ENCODE results near the gene C1orf21. TPM values are rescaled to one million over a fixed set of nuclear protein-coding genes. Genes with fewer than 3 reads are reported as not detected.
A peak's percentile ranks its signal among the peaks of the same experiment; 100 is the strongest.

Gene C1orf21
- total RNA-seq, 4 donors from 2014 or later, result 13.1 to 30.6 (median 22.1) TPM

DNA sequence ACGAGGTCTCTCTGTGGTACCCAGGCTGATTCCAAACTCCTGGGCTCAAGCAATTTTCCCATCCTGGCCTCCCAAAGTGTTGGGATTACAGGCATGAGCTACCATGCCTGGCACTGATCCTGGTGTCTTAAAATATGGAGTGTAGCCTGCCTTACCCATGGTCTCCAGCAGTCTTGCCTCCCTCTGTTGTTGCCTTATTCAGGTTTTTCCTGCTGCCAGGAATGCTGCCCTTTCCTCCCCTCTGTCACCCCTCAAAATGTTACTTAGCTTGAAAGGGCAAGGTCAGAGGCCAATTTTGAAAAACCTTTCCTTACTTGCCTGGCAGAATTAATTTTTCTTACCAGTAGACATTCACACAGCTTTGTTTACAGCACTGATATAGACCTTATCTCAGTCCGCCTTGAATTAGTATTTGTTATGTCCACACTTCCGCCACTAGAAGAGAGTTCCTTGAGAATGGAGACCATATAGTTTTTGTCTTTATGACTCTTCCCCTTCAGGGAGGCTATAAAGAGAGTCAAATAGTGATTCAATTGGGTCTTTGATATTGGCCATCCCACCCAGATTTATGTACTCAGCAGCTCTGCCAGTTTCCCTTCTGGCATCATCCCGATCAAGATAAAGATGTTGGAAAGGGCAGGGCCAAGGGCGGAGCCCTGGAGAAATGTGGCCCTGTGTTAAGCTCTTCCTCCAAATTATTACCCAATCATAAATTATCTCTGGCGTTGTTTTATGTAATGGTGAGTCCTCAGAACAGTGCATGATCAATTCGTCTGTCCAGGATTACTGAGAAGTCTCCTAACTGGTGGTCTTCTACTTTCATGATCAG, 38.8 kb downstream of the C1orf21 start:
- Histone ChIP-seq H3K36me3 (no peaks in the 10 kb centered on the region), H3K4me1 (no peaks in the 10 kb centered on the region), H3K27me3 (no peaks in the 10 kb centered on the region), H3K27ac (no peak overlapping the region), H3K4me3 (replicated peaks in 1 of 3) (no peak overlapping the region), H3K9me3 (no peaks in the 10 kb centered on the region)
- intact Hi-C loops (cut with DNase I), result no loop called here
- 91% methylated on average over 7 of the region's 7 CpGs for WGBS, 2 donors
- TF ChIP-seq, protein P1, sequence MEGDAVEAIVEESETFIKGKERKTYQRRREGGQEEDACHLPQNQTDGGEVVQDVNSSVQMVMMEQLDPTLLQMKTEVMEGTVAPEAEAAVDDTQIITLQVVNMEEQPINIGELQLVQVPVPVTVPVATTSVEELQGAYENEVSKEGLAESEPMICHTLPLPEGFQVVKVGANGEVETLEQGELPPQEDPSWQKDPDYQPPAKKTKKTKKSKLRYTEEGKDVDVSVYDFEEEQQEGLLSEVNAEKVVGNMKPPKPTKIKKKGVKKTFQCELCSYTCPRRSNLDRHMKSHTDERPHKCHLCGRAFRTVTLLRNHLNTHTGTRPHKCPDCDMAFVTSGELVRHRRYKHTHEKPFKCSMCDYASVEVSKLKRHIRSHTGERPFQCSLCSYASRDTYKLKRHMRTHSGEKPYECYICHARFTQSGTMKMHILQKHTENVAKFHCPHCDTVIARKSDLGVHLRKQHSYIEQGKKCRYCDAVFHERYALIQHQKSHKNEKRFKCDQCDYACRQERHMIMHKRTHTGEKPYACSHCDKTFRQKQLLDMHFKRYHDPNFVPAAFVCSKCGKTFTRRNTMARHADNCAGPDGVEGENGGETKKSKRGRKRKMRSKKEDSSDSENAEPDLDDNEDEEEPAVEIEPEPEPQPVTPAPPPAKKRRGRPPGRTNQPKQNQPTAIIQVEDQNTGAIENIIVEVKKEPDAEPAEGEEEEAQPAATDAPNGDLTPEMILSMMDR (IDR thresholded peaks at IDR 0.05), result no peak
- no peak for TF ChIP-seq POLR2A (IDR thresholded peaks at IDR 0.05)
- no peak for DNase-seq

DNA sequence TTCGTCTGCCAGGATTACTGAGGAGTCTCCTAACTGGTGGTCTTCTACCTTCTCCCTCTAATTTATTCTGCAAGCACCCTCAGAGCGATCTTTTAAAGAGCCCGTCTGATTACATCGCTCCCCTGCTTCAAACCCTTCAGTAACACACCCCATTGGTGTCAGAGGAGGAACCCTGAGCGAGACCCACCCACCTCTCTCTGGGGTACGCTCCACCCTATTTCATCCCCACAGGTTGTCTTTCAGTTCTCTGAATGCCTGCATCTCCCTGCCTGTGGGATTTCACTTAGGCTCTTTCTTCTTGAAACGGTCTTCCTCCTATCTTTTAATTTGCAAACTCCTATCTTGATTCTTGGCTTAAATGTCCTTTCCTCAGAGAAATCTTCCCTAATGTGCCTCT, 39.4 kb downstream of the C1orf21 start:
- Histone ChIP-seq H3K27ac (no peak overlapping the region), H3K4me3 (replicated peaks in 1 of 3) (no peak overlapping the region), H3K4me1 (no peaks in the 10 kb centered on the region), H3K9me3 (no peaks in the 10 kb centered on the region), H3K27me3 (no peaks in the 10 kb centered on the region), H3K36me3 (no peaks in the 10 kb centered on the region)
- intact Hi-C loops (cut with DNase I), result no loop called here
- DNase-seq, result no peak
- no peak for TF ChIP-seq POLR2A (IDR thresholded peaks at IDR 0.05)
- TF ChIP-seq, protein P1 (IDR thresholded peaks at IDR 0.05), result no peak
- 96 to 99% methylated on average over 7 of the region's 7 CpGs for WGBS, 2 donors

DNA sequence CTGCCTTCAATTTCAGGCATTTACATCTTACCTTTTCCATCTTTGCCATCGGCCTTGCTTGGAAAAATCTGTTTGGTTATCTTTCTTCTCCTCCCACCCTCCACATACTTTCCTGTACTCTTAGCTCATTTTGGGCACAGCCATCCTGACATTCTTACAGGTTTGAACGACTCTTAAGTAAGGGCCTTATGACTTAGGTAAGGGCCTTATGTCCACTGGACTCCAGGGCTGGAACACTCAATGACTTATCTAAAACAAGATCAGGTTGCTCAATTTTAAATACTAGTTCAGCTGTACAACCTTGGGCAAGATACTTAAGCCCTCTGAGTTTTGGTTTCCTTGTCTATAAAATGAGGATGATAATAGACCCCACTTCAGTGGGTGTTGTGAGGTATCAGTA, 40.9 kb downstream of the C1orf21 start:
- intact Hi-C loops (cut with DNase I), result no loop called here
- DNase-seq, result peak; percentile 9 to 23
- 46 to 65% methylated on average over 2 of the region's 2 CpGs for WGBS, 2 donors

DNA sequence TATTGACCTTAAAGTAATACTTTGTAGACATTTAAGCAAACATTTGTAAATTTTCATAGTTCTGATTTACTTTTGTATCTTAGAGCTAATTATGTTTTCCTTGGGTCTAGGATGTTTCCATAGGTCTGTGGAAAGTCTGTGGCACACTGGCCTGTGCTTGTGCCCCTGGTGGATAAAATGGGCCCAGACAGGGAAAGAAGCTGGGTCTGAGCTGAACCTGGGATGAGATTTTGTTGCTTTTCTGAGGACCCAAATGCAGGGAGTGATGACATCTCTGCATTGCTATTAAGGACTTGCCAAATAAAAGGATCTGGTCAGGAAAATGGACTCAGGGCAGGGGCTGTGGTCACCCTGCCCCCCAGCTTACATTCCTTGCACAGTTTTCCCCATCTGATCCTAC, 41.8 kb downstream of the C1orf21 start:
- Histone ChIP-seq H3K27ac (no peak overlapping the region), H3K4me1 (no peaks in the 10 kb centered on the region), H3K4me3 (replicated peaks in 1 of 3) (no peak overlapping the region), H3K36me3 (no peaks in the 10 kb centered on the region), H3K27me3 (no peaks in the 10 kb centered on the region), H3K9me3 (no peaks in the 10 kb centered on the region)
- no peak for DNase-seq
- intact Hi-C loops (cut with DNase I), result no loop called here
- TF ChIP-seq, protein P1 (IDR thresholded peaks at IDR 0.05), result no peak
- TF ChIP-seq POLR2A (IDR thresholded peaks at IDR 0.05), result no peak

More for the DNA sequence above, 40.9 kb downstream of the C1orf21 start:
- no peak for TF ChIP-seq POLR2A (IDR thresholded peaks at IDR 0.05)
- TF ChIP-seq, protein P1 (IDR thresholded peaks at IDR 0.05), result no peak
- no peaks in the 10 kb centered on the region for H3K27me3 ChIP-seq
- no peaks in the 10 kb centered on the region for H3K9me3 ChIP-seq
- H3K27ac ChIP-seq, result no peak overlapping the region
- H3K4me1 ChIP-seq, result no peaks in the 10 kb centered on the region
- H3K36me3 ChIP-seq, result no peaks in the 10 kb centered on the region
- H3K4me3 ChIP-seq (replicated peaks in 1 of 3), result no peak overlapping the region

DNA sequence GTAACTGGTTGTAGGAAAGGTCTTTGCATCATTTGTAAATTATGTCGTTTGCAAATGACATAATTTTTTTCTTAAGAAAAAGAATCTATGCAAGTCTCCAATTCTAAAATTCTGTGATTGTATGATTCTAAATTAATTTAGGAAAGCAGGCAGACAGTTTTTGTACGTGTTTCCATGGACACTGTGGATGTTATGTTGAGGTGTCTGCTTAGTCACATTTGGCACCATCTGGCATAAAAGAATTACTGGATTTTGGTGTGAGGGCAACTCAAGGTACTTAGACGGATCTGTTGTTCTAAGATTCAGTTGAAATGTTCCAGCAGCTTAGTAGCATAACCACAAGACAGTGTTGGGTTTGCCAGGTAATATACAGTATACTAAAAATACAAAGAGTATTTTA, 42.5 kb downstream of the C1orf21 start:
- intact Hi-C loops (cut with DNase I), result no loop called here
- H3K4me1 ChIP-seq, result no peaks in the 10 kb centered on the region
- 89 to 91% methylated on average over 3 of the region's 3 CpGs for WGBS, 2 donors
- H3K27ac ChIP-seq, result no peak overlapping the region
- H3K4me3 ChIP-seq (replicated peaks in 1 of 3), result no peak overlapping the region
- H3K9me3 ChIP-seq, result no peaks in the 10 kb centered on the region
- no peaks in the 10 kb centered on the region for H3K27me3 ChIP-seq
- DNase-seq, result no peak
- H3K36me3 ChIP-seq, result no peaks in the 10 kb centered on the region
- TF ChIP-seq, protein P1 (IDR thresholded peaks at IDR 0.05), result no peak
- no peak for TF ChIP-seq POLR2A (IDR thresholded peaks at IDR 0.05)

All from thyroid gland (tissue), 4 donors.